ENCODE results near the gene VLDLR. TPM values are rescaled to one million over a fixed set of nuclear protein-coding genes. Genes with fewer than 3 reads are reported as not detected.

Gene VLDLR
- total RNA-seq, 1 experiment from 2014 or later = 1.2 TPM

- TF ChIP-seq, protein P1, sequence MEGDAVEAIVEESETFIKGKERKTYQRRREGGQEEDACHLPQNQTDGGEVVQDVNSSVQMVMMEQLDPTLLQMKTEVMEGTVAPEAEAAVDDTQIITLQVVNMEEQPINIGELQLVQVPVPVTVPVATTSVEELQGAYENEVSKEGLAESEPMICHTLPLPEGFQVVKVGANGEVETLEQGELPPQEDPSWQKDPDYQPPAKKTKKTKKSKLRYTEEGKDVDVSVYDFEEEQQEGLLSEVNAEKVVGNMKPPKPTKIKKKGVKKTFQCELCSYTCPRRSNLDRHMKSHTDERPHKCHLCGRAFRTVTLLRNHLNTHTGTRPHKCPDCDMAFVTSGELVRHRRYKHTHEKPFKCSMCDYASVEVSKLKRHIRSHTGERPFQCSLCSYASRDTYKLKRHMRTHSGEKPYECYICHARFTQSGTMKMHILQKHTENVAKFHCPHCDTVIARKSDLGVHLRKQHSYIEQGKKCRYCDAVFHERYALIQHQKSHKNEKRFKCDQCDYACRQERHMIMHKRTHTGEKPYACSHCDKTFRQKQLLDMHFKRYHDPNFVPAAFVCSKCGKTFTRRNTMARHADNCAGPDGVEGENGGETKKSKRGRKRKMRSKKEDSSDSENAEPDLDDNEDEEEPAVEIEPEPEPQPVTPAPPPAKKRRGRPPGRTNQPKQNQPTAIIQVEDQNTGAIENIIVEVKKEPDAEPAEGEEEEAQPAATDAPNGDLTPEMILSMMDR (conservative IDR thresholded peaks at IDR 0.05; ENCODE audit: low read depth, low read length) = no peak
- no peak for TF ChIP-seq EZH2phosphoT487 (IDR thresholded peaks at IDR 0.05; ENCODE audit: borderline replicate concordance, low read length)
- TF ChIP-seq EZH2 (IDR thresholded peaks at IDR 0.05; ENCODE audit: low read length, unreplicated experiment) = no peak
- no peaks in the 10 kb centered on the region for H3K79me2 ChIP-seq (ENCODE audit: low read length)
- H3K4me1 ChIP-seq (ENCODE audit: insufficient read depth, low read length) = no peaks in the 10 kb centered on the region
- peaks cover 28% of the 10 kb centered on the region for H3K27me3 ChIP-seq (ENCODE audit: low read length)
- POLR2A ChIA-PET (ENCODE audit: unreplicated experiment) = no interaction called here
- no peak for ATAC-seq
- no peak for DNase-seq
- no TSS peak for BruUV-seq (replicated peaks)
- no peaks in the 10 kb centered on the region for H4K20me1 ChIP-seq (ENCODE audit: low read length)
- H3K4me3 ChIP-seq (ENCODE audit: low read length) = no peak overlapping the region
- no peak overlapping the region for H2AFZ ChIP-seq (ENCODE audit: low read length)
- H3F3A ChIP-seq (ENCODE audit: low read length, unreplicated experiment) = no peaks in the 10 kb centered on the region
- no peak overlapping the region for H3K4me2 ChIP-seq (ENCODE audit: low read length)
- H3K9me2 ChIP-seq (replicated peaks; ENCODE audit: low read length) = no peaks in the 10 kb centered on the region
- no peak overlapping the region for H3K27ac ChIP-seq (ENCODE audit: low read length)
- intact Hi-C loops (cut with micrococcal nuclease) = no loop called here
- no peaks in the 10 kb centered on the region for H3K9me3 ChIP-seq (ENCODE audit: low read length)
- H3K36me3 ChIP-seq (ENCODE audit: low read depth, low read length) = no peaks in the 10 kb centered on the region
- CTCF ChIA-PET = no interaction called here
- no peak overlapping the region for H3K9ac ChIP-seq (ENCODE audit: low read length)
Measured at GRCh38 chr9:2610985-2611384, 10.6 kb upstream of the VLDLR start.

GRCh38 chr9:2611961-2612360, 9.6 kb upstream of the VLDLR start:
- POLR2A ChIA-PET (ENCODE audit: unreplicated experiment) = no interaction called here
- peaks cover 28% of the 10 kb centered on the region for H3K27me3 ChIP-seq (ENCODE audit: low read length)
- no TSS peak for BruUV-seq (replicated peaks)
- no peaks in the 10 kb centered on the region for H3K36me3 ChIP-seq (ENCODE audit: low read depth, low read length)
- no peaks in the 10 kb centered on the region for H3K9me2 ChIP-seq (replicated peaks; ENCODE audit: low read length)
- H2AFZ ChIP-seq (ENCODE audit: low read length) = no peak overlapping the region
- intact Hi-C loops (cut with micrococcal nuclease) = no loop called here
- no peak overlapping the region for H3K4me2 ChIP-seq (ENCODE audit: low read length)
- H3K4me1 ChIP-seq (ENCODE audit: insufficient read depth, low read length) = no peaks in the 10 kb centered on the region
- CTCF ChIA-PET = no interaction called here
- H3K4me3 ChIP-seq (ENCODE audit: low read length) = no peak overlapping the region
- no peak overlapping the region for H3K27ac ChIP-seq (ENCODE audit: low read length)
- no peak for ATAC-seq
- DNase-seq = no peak
- H3K9ac ChIP-seq (ENCODE audit: low read length) = no peak overlapping the region
- H3K79me2 ChIP-seq (ENCODE audit: low read length) = no peaks in the 10 kb centered on the region
- no peaks in the 10 kb centered on the region for H3F3A ChIP-seq (ENCODE audit: low read length, unreplicated experiment)
- no peaks in the 10 kb centered on the region for H3K9me3 ChIP-seq (ENCODE audit: low read length)
- no peaks in the 10 kb centered on the region for H4K20me1 ChIP-seq (ENCODE audit: low read length)
- TF ChIP-seq, protein P1 (conservative IDR thresholded peaks at IDR 0.05; ENCODE audit: low read depth, low read length) = no peak
- TF ChIP-seq EZH2 (IDR thresholded peaks at IDR 0.05; ENCODE audit: low read length, unreplicated experiment) (no peak), EZH2phosphoT487 (IDR thresholded peaks at IDR 0.05; ENCODE audit: borderline replicate concordance, low read length) (no peak)

- no peaks in the 10 kb centered on the region for H3K4me1 ChIP-seq (ENCODE audit: insufficient read depth, low read length)
- intact Hi-C loops (cut with micrococcal nuclease) = no loop called here
- POLR2A ChIA-PET (ENCODE audit: unreplicated experiment) = no interaction called here
- ATAC-seq (no peak), DNase-seq (no peak)
- H2AFZ ChIP-seq (ENCODE audit: low read length) = no peak overlapping the region
- H3K4me3 ChIP-seq (ENCODE audit: low read length) = no peak overlapping the region
- no peaks in the 10 kb centered on the region for H3F3A ChIP-seq (ENCODE audit: low read length, unreplicated experiment)
- H3K79me2 ChIP-seq (ENCODE audit: low read length) = no peaks in the 10 kb centered on the region
- CTCF ChIA-PET = no interaction called here
- no peaks in the 10 kb centered on the region for H3K36me3 ChIP-seq (ENCODE audit: low read depth, low read length)
- peaks cover 28% of the 10 kb centered on the region for H3K27me3 ChIP-seq (ENCODE audit: low read length)
- H3K4me2 ChIP-seq (ENCODE audit: low read length) = no peak overlapping the region
- H3K27ac ChIP-seq (ENCODE audit: low read length) = no peak overlapping the region
- no peaks in the 10 kb centered on the region for H4K20me1 ChIP-seq (ENCODE audit: low read length)
- H3K9me3 ChIP-seq (ENCODE audit: low read length) = no peaks in the 10 kb centered on the region
- H3K9me2 ChIP-seq (replicated peaks; ENCODE audit: low read length) = no peaks in the 10 kb centered on the region
- H3K9ac ChIP-seq (ENCODE audit: low read length) = no peak overlapping the region
- BruUV-seq (replicated peaks) = no TSS peak
- TF ChIP-seq EZH2phosphoT487 (IDR thresholded peaks at IDR 0.05; ENCODE audit: borderline replicate concordance, low read length) (no peak), EZH2 (IDR thresholded peaks at IDR 0.05; ENCODE audit: low read length, unreplicated experiment) (no peak)
- TF ChIP-seq, protein P1 (conservative IDR thresholded peaks at IDR 0.05; ENCODE audit: low read depth, low read length) = no peak
Measured at GRCh38 chr9:2613730-2614271, 7.8 kb upstream of the VLDLR start.

All from PC-3 (cell line).